Activated T-cell treated with anti-CD3 and anti-CD28 coated beads for 24 hours (primary cell): ENCODE data around the gene FLRT3.

ENCODE experiments used
- DNase-seq: peaks from one replicate; pipeline ENCODE4 v3.0.0-alpha.2; 2020; ENCODE audit warnings: low read depth

Gene FLRT3

DNA sequence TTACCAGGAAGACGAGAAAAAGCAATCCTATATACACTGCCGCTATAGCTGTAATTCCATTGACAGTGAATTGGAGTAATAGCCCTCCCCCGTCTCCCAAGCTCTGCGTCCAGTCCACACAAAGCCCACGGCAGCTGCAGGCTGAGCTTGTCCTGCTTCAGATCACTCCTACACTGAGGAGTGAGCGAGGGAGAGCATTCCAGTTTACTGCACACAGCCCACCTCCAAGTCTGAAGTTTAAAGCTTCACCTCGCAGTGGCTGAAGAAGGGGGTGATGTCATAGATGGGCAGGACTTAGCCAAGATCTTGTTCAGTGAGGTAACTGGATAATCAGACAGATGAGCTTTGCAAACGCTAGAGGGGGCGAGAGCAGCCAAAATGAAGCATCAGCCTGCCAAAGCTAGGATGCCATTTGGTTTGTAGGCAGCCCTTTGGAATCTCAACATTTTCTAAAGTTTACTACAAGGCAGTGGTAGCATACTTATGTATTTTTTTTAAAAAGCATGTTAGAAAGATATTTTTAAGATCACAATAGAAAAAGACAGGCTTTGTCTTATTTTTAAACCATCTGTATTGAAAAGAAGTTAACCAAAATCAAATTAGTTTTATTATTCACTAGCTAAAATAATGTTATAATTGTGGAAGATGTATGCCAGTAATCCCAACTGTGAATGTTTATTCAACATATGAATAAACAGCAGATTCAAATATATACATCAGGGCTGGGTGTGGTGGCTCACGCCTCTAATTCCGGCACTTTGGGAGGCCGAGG lies at the start of gene FLRT3:
Gene FLRT3 (minus strand): TSS at position 213 of the 772 bp plus-strand sequence. CDS start 10,106 bp downstream, outside the sequence.
- no peak for DNase-seq

DNA sequence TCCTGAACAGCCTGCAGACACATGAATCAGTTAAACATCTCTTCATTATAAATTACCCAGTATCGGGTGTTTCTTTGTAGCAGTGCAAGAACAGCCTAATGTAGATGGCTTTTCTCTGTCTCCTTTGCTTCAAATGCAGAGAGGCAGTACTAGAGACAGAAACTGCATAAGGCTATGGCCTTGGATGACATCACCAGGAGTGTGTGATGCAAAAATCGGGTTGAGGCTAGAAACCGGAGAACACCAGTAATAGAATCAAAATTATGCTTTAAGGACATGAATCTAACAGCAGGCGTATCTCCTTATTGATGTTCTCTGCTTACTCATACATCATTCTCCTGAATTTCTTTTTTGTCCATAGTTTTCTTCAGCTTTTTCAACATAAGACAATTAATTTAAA lies 49.3 kb upstream of the FLRT3 start:
- no peak for DNase-seq

GRCh38 chr20:14385176-14385740 lies 47.8 kb upstream of the FLRT3 start:
- DNase-seq, result no peak

- no peak for DNase-seq
Measured at GRCh38 chr20:14384416-14385175, 47.2 kb upstream of the FLRT3 start.

GRCh38 chr20:14383335-14383734 lies 45.9 kb upstream of the FLRT3 start:
- no peak for DNase-seq

GRCh38 chr20:14378326-14378725 lies 40.9 kb upstream of the FLRT3 start:
- no peak for DNase-seq

GRCh38 chr20:14375416-14375985 lies 38.1 kb upstream of the FLRT3 start:
- DNase-seq, result no peak

- DNase-seq, result no peak
Measured at GRCh38 chr20:14374196-14374595, 36.8 kb upstream of the FLRT3 start.

DNA sequence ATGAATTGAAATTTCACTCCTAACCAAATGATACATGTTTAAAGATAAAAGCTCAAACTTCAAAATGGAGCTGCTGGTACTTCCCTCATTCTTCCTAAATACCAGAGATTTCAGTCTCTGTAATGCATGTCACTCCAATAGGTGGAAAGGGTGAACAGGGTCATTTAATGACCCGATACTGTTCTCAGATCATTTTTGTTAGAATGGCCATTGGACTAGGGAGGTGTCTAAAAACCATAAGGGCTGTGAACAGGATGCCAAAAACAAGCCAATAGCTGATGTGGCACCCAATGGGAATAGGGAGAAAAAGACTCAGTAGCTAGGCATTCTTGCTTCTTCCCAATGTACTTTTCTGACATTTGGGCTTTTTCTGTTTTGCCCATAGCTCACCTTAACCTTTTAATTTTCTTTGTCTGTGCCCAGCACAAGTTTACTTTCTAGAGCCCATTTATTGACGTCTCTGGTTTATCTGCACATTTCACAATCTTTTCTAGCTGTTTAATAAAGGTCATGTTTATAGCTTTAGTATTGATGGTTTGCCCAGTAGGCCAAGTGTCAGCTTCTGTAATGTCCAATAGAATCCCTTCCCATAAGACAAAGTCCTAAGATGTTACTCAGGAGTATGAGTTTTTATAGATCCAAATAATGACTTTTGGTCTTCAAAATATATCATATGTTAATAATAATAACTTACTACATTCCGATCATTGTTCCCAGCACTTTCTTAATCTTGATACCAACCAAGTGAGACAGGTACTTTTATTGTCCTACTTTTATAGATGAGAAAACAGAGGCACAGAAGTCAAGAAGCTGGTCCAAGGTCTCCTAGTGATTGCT lies 24.3 kb upstream of the FLRT3 start:
- DNase-seq, result no peak

- no peak for DNase-seq
Measured at GRCh38 chr20:14360416-14360815, 23.0 kb upstream of the FLRT3 start.

DNA sequence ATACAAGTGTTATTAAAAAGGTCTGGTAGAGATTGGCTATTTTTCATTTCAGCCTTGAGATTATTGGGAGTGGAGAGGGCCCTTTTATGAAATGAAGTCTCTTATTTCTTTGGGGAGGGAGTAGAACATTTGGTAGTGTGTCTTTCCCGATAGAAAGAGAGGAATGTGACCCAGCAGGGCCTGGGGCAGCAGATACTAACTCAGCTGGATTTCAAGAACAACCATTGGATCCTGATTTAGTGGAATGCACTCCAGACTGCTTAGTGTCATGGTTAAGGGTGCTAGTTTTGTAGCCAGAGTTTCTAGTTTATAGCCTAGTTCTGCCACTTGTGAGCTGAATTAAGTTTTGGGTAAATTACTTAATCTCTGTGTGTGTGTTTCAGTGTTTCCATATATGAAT lies 18.4 kb upstream of the FLRT3 start:
- DNase-seq, result no peak

DNA sequence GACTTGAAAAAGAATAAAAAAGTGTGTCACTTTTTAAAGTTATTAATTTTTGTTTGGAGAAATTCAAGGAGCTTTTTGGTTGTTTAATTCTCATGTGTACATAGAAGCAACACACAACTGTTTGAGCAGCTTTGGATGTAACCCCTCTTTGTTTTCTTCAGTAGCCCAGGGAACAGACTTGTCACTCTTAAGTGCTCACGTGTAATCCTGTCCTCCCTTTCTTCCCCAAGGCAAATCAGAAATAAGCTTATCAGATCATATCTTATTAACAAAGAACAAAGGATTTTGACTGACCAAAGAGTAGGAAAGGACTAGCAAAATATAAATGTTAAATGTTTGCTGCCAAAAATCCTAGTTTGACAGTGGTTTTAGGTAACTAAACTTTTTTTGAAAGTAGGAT lies 7.3 kb upstream of the FLRT3 start:
- DNase-seq, result no peak

GRCh38 chr20:14343491-14344065 lies 6.2 kb upstream of the FLRT3 start:
- DNase-seq, result no peak

DNA sequence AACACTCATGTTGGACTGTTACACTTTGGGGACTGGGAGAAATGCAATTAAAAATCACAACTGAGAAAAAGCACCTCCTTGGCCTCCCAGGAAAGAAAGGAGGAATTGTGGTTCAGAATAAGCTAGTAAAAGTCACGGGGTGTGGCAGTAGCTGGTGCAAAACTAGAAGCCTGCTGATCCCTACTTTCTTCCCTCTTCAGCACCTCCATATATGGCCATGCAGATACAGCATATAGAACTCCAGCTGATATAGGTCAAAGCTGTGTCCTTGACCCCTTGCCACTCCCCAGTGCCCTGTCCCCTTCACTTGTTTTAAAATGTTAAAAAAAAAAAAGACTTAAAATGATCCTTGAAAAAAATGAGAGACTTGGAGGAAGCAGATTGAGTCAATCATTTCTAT lies 5.5 kb upstream of the FLRT3 start:
- no peak for DNase-seq

- DNase-seq, result no peak
Measured at GRCh38 chr20:14341801-14342200, 4.4 kb upstream of the FLRT3 start.

GRCh38 chr20:14336686-14337085 lies 726 bp downstream of the FLRT3 start:
- DNase-seq, result no peak

GRCh38 chr20:14335052-14335451 lies 2.4 kb downstream of the FLRT3 start:
- DNase-seq, result no peak

- DNase-seq, result no peak
Measured at GRCh38 chr20:14334306-14334930, 3.0 kb downstream of the FLRT3 start.

GRCh38 chr20:14333721-14334120 lies 3.7 kb downstream of the FLRT3 start:
- no peak for DNase-seq

DNA sequence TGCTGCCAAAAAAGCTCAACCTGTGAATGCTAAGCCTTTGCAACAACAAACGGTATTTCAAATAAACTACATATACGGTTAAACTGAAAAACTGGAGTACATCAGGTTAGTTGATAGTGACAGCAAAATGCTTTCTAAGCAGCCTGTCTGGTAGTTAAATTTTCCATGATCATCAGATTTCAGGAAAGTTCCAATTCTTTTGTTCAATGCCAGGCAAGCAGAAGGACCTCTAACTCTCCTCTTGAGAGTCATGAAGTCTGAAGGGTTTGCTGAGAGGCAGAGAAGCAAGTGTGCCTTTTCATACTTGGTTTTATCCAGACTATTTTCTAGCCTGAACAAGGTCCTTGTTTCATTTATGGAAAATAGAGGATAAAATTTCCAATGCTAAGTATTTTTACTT lies 4.5 kb downstream of the FLRT3 start:
- no peak for DNase-seq

GRCh38 chr20:14331646-14332045 lies 5.8 kb downstream of the FLRT3 start:
- DNase-seq, result no peak
